NOMO-1 treated with DMSO at 0.1 percent for 48 hours (cell line): Measurements from ENCODE around the gene ABO.
"Not testable (repeated sequence)": the region's sequence is repeated elsewhere in the genome, so short reads cannot be mapped to it uniquely, and the experiment has no call there.

Experiments
- DNase-seq: peaks from one replicate; lab custom pipeline; 2025; ENCODE audit not compliant: unreplicated experiment; lab: John Stamatoyannopoulos, UW

Gene ABO

DNA sequence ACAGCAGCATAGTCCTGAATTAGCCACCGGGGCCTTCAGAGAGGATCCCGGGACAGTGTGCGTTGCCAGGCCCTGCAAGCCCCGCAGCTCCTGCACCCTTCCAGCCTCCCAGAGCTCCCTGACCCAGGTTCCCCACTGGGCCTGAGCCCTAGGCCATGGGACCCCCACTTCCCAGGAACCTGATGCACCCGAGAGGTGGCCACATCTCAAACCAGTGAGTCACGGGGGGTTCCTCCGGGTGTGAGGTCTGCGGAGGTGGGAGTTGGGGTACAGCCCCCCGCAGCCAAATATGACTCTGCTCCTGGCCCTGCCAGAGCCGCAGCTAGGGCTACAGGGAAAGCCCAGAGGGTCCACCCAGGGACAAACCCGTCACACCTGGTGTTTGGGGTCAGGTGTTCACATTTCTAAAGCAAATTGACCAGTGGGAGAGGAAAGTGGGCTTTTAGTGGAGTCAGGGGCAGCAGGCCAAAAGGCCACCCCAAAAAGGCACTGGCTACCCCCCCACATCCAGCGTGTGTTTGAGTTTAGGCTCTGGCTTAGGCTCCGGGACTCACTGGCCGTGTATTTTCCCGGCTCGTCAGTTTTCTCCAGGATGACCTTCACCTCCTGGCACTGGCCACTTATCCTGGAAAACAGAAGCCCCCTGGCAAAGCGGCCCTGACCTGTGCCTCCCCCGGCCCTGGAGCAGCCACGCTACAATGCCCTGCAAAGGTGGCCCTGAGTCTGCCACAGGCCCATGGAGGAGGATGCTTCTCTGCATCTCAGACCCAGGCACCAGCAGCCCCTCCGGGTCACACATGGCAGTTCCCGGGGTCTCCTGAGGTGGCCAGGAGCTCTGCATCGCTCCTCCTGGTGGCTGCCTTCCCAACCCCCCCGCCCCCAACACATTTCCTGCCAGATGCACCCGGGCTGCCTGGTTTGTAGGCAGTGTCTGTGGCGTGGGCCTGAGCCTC is 48.5 kb downstream of the ABO start:
- DNase-seq: no peak

DNA sequence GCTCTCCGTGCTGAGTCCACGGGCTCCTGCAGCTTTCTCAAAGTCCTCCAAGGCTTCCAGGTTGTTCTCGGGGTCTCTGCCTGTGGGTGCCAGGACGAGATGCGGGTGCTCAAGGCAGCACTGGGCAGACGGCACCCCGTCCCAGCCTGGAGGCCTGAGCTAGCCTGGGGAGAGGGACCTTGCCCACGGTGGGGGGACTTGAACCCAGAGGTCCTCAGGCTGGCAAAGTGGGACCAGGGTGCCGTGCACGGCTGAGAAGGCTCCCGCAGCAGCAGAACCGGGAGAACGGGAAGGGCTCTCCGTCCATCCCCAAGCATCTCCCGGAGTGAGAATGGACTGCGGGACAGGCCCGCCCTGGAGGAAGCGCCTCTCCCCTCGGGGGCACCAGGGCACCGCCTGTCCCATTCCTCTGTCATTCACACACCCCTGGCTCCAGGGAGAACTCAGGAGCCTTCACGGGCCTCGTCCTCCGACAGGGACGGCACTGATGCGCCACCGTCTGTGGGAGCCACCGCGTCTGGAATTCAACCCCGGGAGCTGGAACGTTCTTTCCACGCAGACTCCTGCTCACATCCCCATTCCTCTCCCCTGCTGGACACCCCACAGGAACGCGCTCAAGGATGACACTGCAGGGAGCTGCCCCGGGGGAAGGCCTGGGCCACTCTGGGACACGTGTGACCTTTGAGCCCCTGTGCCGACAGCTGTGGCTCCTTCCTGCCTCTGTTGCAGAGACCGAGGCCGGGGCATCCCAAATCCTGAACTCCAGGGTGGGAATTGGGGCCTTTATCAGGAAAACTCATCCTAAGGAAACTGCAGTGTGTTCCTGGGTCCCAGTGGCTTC is 49.6 kb downstream of the ABO start:
- DNase-seq: no peak

DNA sequence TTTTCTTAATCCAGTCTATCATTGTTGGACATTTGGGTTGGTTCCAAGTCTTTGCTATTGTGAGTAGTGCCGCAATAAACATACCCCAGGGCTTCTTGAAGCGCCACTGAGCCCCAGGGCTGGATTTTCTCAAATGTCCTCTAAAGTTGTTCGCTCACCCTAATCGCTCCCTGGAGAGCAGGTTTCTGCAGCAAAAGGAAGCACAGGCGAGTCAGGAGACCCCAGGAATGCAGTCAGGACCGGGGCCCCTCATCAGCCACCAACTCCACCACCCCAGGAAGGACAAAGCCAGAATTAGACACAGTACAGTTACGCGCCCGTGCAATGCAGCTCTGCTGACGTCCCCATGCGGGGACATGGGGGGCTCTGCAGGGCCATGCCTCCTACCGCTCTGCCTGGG is 50.2 kb downstream of the ABO start:
- no peak for DNase-seq

DNA sequence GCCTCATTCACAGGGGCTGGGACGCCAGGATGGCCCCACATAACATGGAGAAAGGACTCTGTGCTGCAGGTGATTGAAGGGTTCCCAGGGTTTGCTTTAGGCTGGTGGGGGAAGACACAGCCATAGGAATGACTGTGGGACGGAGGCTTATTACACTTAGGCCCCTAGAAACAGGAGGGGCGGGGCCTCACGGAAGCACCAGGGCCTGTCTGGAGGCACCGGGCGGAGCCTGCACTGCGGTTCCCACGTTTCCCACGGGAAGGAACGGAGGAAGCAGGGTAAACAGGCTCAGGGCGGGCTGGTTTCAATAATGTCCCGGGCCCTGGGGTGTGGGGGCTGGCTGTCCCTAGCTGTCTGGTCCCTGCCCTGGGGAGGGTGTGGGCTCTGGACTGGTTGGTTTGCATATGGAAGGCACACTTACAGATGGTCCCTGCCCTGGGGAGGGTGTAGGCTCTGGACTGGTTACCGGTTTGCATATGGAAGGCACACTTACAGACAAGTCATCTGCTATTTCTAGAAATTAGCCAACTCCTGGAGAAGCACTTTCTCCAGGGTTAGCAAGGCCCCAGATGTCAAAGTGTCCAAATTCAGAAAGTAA is 51.7 kb downstream of the ABO start:
- not testable (repeated sequence) for DNase-seq

DNA sequence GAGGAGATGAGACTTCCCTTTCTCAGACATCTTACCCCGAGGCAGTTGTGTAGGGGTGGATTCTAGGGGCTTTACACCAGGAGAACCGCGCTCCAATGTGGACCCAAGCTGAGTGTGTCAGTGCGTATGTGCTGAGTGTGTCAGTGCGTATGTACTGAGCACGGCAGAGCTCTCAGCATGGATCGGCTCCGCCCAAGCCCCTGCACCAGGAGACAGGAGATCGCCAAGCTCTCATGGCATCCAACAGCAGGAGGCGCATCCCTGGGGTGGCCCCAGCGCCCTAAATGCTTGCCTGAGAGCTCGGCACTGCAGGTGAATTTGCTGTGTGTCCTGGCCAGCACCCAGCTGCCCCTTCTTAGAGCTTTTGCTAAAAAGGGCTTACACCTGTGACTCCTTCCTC is 53.0 kb downstream of the ABO start:
- DNase-seq: not testable (repeated sequence)

DNA sequence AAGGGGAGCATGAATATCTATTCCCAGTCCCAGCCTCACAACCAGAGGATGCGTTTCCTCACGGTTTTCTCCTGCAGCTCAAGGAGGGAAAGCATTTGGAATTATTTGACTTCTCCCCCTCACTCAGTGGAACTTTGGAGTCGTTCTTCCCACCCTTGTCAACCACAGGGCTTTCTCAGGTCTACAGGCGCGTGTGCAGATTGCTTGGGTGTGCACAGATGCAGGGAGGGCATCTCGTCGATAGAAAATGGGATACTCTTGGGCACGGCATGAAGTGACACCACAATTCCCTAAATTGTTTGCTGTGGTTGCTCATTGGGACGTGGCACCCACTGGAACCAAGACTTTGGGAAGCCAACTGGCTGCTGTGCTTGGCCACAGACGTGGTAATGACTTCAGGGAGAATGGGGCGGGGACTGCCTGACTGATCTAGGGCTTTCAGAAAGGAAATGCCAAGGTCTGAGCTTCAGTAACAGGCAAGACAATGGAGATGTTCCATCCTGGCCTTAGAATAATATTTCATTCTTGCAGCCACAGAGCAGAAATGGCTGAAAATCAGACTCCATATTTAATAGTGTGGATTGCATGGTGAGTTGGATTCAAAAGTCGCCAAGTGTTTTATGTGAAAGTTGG is 53.7 kb downstream of the ABO start:
- no peak for DNase-seq

DNA sequence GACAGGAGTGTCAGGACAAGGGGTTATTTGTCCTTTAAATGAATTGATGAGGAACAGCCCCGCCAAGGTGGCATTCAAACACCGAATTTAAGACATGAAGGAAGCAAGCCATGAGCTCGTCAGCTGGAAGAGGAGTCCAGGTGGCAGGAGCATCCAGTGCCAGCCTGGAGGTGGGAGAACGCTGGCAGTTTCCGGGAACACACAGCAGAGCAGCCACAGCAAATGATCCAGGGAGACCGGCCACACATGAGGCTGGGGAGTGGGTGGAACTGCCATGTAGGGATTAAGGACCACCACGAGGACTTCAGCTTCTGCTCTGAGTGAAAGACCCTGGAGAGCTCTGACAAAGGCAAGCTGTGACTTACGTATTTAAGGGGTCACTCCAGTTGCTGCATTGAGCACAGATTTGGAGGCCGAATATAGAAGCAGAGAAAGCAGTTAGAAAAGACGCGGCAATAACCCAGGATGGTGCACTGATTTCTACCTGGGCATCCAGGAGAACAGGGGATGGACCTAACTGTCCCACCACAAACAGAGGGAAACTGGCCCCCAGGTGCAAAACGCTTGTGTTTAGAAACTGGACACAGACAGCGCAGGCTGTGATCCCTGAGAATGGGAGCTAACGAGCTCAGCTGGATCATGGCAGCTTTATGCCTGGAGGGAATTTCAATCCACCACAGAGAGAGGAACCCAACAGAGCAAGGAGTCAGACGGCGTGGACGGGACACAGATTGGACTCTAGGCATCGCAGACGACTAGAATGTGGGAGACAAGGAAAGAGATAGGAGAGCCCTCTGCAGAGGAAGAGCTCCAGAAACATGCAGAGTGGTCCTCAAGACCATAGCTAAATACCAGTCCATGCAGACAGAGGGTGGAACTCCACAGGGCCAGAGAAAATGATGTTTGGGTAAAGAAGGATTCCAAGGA is 56.7 kb downstream of the ABO start:
- DNase-seq: not testable (repeated sequence)

DNA sequence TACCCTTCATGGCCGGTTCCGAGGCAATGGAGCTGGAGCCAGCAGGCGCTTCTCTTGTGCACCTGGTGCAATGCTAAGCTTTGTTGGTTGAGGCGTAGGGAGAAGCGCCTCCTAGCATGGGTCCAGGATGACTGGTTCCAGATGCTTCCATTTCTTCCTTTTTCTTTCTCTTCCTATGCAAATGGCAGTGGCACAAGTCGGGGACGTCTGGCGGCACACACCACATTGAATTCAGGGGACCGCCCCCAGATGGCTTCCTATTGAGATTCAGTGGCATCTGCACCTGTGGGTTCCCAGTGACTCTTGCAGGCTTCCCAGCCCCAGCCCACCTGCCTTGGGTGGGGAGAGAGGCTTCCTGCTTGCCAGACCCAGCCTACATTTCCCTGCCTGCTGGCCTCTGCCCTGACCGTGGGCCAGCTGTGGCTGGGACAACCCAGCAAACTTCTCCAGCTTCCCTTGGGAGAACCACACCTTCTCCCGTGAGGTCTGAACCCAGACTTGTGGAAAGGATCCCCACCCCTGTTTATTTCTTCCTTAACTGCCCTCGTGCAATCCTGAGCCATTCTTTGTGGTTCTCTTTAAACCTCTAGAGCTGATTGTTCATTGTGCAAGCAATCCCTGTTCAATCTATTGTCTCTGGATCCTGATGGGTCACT is 57.5 kb downstream of the ABO start:
- not testable (repeated sequence) for DNase-seq

DNA sequence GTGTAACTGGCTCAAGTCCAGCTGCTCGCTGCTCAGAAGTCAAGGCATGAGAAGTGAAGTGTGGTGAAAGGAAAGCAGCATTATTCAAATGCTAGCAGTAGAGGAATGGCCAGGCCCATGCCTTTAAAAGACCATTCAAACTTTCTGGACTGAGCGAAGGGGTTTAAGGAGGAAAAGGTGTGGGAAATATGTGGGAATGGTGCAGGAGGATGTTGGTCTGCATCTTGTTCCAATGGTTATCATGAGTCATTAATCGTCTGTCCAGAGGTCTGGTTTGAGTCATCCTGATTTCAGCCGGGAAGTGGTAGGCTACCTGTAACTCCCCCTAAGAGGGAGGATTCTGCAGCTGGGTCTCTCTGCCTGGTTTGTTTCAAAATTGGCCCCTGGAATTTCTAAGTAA is 60.7 kb downstream of the ABO start:
- not testable (repeated sequence) for DNase-seq

DNA sequence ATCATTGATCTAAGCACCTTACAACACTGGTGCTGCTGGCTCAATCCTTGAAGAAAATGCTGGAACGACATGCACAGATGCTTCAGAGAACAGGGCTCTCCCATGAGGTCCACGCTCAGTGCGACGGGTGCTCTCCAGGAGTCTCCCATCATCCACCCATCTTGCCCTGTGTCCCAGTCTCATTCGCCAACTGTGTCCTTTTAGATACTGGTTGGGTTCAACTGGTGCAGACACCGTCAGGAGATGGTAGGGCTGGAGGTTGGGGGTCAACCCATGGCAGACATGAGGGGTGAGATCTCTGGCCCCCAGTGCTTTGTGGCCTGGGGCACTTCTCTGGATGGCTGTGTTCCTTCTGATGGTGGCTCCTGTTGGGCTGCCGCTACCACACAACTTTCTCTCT is 64.4 kb downstream of the ABO start:
- DNase-seq: no peak

DNA sequence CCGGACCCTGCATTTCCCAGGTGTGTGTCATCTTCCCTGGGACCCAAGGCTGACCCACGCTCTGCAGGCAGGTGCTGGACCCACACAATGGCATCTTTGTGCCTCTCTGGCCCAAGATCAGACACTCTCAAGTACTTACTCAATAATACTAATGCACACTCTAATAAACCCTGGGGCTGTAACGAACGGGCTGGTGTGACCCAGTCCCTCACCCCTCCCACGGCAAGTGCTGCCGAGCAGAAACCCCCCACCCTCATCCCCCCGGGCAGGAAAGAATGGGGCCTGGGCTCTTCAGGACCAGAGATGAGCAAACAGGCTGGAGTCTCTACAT is 64.8 kb downstream of the ABO start:
- no peak for DNase-seq

DNA sequence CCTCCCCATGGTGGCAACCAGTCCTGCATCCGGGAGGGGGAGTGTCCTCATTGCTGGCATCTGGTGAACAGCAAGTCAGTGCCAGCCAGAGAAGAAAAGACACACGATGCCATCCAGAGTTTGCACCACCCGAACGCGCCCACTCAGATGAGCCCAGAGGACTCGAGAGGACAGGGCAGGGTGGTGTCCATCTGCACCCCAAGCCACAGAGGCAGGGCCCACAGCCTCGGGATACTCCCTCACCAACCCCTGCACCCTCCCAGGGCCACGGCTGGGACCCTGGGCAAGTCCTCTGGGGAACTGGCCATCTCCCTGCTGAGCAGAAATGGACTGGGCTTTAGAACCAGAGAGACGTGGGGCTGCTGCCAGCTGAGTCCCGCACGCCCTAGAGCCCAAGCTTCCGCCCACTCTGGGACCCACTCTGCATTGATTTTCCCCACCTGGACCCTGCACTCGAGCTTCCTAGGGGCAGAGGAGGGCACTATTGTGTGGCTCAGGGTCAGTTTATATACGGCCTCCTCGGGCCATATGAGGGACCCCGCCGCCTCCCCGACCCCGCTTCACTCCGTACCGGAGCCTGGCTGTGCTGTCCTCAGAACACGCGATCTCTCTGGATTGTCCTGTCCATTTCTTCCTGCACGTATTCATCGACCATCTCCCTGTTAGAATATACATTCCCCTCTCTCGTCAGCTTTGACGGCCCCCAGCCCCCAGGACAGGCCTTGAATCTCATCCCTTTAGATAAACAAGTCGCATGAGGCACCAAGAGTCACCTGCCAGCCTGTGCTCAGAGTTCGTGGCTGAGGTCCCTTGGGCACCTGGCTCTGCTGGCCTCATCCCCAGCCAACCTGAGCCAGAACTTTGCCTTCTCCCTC is 65.4 kb downstream of the ABO start:
- not testable (repeated sequence) for DNase-seq

DNA sequence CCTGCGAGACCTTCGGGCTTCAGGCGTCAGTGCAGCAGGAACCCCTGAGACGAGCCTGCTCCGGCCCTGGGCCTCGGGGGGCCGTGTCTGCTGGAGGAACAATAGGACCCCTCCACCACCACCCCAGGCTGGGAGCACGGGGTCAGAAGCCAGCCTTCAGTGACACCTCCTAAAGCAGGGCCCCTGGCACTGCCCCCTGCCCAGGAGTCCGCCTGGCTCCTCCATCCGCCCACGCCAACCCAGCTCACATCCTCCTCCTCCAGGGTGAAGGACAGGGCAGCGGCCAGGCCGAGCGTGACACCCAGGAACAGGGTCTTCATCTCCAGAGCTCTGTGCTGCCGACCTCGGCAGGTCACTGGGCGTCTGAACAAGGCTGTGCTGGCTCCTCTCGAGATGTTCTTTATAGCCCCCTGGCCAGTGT is 66.1 kb downstream of the ABO start, which contains the start of gene OBP2B:
Gene OBP2B, minus strand, starts transcription at position 371 of the 421 bp plus-strand sequence. Its CDS starts 51 bp downstream, at position 320.
- DNase-seq: not testable (repeated sequence)

DNA sequence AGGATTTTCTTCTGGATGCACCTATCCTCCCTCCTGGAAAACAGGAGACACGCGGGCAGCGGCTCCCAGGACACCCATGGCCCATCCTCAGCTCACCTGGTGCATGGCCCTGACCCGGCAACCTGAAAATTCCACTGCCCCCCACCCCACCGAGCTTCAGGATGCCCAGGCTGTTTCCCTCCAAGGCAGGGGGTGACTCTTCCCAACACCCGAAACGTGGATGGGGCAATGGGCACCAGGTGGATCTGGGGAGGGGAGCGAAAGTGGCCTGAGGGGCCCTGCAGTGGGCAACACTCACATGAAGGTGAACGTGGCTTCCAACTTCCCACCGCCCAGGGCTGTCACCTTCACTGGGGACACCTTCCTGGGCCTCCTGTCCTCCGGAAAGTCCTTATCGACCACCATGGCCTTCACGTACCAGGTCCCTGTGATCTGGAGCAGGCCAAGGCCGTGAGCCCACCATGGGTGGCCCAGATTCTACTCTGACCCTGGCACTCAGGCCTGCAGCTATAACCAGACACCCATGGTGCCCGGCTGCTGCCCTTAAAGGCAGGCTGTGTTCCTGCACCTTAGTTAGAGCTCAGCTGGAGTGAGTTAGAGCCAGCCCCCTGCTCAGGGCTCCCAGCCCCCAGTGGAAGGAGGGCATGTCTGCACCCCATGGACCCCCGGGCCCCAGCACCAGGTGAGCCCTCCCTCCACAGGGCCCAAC is 66.7 kb downstream of the ABO start:
- DNase-seq: not testable (repeated sequence)

DNA sequence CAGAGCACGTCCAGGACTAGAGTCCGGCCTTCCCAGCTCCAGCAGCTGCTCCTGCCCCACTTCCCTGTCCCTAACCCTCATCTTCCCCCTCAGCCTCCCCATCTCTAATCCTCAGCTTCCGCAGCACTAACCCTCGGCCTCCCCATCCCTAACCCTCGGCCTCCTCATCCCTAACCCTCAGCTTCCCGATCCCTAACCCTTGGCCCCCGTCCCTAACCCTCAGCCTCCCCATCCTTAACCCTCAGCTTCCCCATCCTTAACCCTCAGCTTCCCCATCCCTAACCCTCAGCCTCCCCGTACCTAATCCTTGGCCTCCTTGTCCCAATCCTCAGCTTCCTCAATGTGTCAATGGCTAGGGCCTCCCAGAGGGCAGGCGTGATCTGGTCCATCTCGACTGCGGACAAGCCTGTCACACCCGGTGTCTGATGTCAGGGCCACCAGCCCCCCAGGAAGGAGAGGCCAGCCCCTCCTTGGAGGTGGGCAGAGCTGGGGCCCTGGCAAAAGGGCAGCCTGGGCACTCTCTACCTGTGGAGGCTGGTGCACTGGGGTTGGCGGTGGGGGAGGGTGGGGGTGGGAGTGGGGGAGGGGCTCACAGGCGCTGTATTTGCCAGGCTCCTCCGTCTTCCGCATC is 67.3 kb downstream of the ABO start:
- DNase-seq: no peak

DNA sequence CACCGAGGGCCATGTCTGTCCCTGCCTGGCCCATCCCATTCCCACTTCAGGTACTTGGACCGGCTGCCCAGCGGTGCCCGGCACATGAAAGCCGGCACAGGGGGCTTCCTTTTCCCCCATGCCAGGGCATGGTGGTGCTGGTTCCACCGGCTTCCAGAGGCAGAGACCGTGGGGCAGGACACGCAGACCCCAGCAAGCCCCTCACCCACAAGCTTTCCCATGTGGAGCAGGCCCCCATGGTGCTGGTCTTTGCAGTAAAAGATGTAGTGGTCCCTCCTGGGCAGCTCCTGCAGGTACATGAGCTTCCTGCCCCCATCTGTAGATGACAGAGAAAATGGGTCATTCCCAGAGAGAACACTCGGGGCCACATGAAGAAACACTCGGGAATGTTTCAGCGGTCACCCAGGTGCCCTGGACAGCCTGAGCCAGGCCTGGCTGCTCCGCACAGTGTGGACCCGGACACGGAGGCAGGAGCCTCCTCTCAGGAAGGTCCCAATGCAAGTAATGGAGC is 67.9 kb downstream of the ABO start:
- DNase-seq: no peak
